Stimulated activated CD4-positive, alpha-beta T cell treated with anti-CD3 and anti-CD28 coated beads, TNF-alpha, amount 100 ng/mL, for 48 hours (primary cell): ENCODE data around the gene ANK2.

Experiments used
- DNase-seq, 3 donors: peaks; one replicate each; pipeline ENCODE4 v3.0.0-alpha.2; 2020; ENCODE audit warnings: low read depth in 3 of 3

The ANK2 gene

DNA sequence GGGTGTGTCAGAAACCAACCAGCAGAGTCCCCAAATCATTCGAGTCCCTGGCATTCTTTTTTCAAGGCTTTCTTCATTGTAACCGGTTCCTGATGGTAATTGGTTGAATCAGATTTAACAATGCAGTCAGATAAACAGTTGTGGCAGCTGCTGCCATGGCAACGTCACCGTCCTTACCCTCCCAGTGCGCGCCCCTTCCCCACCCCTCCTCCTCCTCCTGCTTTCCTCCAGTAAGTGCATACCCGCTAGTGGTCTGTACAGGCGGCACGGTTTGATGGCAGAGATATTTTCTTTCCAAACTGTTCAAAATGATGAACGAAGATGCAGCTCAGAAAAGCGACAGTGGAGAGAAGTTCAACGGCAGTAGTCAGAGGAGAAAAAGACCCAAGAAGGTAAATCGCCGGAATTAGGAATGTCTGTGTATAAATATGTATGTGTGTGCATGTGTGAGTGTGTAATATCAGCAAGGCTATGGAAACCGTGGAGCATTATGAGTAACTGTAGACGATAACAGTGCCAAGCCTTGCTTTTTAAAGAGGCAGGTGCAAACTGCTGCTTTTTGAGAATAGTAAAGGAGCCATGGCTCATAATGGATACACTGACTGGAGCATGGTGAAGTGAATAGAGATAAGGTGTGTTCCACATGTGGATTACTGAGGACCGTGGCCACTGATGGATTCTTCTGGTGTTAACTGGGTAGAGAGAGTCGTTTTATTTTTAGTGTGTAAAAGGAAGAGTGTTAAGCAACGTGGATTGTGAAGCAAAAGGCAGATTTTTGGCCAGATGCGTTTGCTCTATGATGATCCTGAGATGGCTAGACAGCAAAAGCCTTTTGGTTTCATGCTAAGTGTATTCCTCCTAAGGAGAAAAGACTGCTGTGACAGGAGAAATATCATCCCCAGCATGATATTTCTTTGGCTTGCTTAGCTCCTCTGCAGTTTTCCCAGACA is at the start of gene ANK2:
TSS of gene ANK2 (plus strand) at position 233 of the 950 bp plus-strand sequence. CDS start at position 309, 76 bp downstream.
- no peak for DNase-seq

GRCh38 chr4:113003841-113004240 is 45.6 kb upstream of the ANK2 start:
- DNase-seq = no peak

- DNase-seq = no peak
Observed at GRCh38 chr4:113004655-113005054, 44.8 kb upstream of the ANK2 start.

- no peak for DNase-seq
Observed at GRCh38 chr4:113006632-113007031, 42.8 kb upstream of the ANK2 start.

GRCh38 chr4:113007151-113007550 is 42.3 kb upstream of the ANK2 start:
- DNase-seq = no peak

GRCh38 chr4:113008135-113008534 is 41.3 kb upstream of the ANK2 start:
- DNase-seq = no peak

DNA sequence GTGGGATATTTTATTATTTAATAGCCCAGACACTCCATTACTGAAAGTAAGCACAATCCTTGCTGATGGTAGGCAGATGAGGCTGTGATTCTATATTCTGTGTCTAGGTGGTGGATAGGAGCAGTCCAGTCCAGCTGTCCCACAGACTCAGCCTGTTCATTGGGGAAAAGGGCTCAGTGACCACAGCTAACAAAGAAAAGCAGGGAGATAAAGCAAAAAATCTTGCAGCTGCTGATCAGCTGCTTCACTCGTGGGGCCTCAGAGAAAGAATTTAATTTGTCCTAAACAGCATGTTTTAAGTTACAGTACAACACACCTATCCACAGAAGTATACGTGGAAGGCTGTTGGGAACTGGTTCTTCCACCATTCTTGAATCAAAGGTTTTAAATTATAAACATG is 40.7 kb upstream of the ANK2 start:
- no peak for DNase-seq

DNA sequence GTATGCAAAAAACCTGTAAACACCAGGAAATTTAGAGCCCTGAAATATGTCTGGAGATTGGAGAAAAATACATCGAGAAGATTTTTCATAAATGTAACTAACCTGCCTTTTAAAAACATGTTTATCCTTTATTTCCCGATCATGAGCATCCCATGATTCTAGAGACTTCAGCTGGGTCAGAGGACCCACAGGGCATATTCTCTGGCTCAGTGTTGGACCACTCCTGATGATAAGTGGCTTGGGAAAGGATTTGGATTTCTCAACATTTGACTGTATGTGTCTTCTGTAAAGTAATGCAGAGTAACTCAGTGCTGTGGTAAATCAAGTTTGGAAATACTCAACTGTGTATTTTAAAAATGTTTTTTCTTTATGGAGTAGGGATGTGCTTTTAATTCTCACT is 40.0 kb upstream of the ANK2 start:
- DNase-seq = no peak

DNA sequence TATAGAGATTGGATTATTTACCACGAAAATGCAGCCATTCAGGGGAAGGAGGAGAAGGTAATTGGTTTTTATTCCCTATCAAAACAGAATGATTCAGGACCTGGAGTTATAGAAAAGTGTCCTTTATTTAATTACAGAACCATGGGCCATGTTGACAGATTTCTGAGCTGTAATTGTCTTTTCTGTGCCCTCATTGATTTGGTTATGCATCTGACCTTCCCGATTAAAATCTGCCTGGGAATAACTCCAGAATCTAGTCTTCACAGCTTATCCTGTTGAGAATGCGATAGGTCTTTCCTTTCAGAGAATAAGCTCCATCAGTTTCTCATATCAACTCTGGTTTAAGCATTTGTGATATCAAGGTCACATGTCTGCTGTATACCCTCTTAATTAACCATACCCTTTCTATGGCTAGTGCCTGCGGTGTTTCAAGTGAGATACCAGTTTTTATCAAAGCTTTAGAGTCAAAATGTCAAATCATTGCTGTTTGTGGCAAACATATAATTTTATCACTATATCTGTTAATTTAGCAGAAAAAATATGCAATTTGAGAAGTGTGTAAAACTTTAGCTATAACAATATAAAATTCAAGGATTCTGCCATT is 37.2 kb upstream of the ANK2 start:
- no peak for DNase-seq

- DNase-seq = no peak
Observed at GRCh38 chr4:113012786-113013185, 36.7 kb upstream of the ANK2 start.

- no peak for DNase-seq
Observed at GRCh38 chr4:113013751-113014150, 35.7 kb upstream of the ANK2 start.

- DNase-seq = no peak
Observed at GRCh38 chr4:113016377-113016776, 33.1 kb upstream of the ANK2 start.

DNA sequence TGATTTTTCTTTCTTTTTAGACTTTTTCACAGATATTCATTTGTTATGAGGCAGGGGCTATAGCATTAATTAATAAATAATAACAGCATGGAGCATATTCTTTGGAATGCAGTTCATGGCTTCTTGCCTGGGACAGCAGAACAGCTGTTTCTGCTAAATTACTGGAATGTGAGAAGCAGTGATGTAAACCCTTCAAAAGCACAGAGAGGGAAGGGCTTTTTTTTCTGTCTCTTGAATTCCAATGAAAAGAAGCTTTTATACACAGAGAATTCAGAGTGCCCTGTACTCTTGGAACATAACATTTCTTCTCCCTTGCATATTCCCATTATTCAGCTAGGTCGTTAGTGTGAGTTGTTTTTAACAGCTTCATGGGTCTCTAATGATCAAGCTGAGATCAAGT is 28.5 kb upstream of the ANK2 start:
- DNase-seq = no peak

GRCh38 chr4:113024388-113024787 is 25.1 kb upstream of the ANK2 start:
- DNase-seq = no peak

- no peak for DNase-seq
Observed at GRCh38 chr4:113025416-113025815, 24.0 kb upstream of the ANK2 start.

DNA sequence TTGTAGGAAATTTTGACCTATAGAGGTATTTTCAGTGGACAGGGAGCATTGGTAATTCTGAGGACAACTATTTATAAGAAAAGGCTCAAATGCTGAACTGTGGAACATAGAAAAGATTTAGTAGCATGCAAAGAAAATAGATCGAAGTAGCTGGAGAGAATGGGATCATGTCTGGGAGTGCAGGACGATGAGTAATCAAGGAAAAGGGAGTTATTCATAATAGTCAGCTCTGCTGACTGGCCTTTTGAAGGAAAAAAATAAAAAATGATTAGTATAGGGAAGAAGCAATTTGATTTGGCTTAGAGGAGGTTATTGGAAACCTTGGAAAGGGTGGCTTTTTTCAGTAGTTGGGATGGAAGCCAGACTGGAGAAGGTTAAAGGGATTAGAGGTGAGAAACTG is 22.9 kb upstream of the ANK2 start:
- DNase-seq = no peak

DNA sequence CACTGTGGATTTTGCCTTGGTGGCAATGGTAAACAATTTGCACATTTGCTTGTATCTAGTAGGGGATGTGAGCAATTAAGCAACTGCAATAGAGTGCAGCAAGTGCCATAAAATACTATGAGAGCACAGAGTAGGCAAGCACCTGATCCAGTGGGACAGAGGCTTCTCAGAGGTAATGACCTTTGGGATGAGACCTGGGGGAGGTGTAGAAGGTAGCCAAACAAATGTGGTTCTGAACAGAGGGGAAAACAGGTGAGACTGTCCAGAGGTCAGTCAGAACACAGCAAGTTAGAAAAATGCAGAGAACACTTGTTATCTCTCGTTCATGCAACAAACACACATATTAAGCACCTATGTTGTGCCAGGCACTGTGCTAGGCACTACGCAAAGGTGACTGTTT is 21.4 kb upstream of the ANK2 start:
- DNase-seq = no peak

GRCh38 chr4:113031212-113031611 is 18.2 kb upstream of the ANK2 start:
- DNase-seq = no peak

DNA sequence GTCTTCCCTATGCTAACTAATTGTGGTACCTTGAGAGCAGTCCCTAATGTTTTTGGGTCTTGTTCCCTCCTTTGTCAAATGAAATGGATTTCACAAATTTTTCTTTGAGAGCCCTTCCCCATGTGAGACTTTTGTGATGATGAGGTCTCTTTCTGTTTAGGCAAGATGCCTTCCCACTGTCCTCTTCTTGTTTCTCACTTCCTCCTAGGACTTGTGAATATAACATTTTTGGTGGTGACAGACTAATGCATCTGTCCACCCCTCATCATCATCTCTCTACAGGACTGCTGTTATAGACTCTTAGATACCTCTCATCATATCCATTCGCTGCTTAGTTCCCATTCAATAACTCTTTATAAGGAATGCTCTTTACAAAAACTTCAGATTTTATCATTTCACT is 8.7 kb upstream of the ANK2 start:
- no peak for DNase-seq

- DNase-seq = no peak
Observed at GRCh38 chr4:113042502-113042901, 7.0 kb upstream of the ANK2 start.

DNA sequence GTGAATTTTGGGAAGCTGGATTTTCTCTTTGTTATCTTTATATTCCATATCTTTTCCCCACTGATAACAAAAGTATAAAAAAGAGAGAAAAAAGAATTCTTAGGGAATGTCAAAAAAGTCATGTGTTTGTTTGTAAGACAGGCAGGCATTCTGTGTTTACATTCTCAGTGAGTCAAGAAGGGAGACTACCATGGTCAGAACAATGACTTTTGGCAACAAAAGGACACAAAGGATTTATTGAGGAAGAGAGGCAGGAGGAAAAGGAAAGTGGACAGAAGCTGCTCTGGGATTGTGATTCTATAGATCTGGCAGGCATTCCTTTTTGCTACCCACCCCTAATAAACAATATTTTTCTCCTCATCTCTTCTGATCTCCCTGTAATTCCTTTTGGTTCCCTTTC is 5.9 kb upstream of the ANK2 start:
- DNase-seq = no peak

GRCh38 chr4:113050371-113050755 is 910 bp downstream of the ANK2 start:
- no peak for DNase-seq

DNA sequence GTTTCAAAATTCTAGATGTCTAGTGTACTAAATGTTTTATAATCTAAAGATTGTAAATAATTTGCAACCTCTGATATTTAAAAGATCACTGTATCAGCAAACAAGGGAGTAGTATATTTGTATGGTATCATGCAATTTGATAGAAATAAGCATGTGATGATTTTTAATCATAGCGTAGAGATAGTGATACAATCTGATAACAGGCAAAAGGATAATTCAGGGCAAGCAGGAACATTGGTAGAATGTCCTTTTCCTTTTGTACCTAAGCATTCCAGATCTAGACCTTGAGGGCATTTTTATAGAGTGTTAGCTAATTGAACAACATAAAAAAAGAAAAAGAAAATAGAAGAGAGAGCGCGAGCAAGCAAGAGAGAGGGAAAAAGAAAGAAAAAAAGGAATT is 1.4 kb downstream of the ANK2 start:
- no peak for DNase-seq
